Sigmoid colon (tissue), 7 donors: ENCODE results near the gene IRX4. TPM values are rescaled to one million over a fixed set of nuclear protein-coding genes. Genes with fewer than 3 reads are reported as not detected.

Experiments used
- DNase-seq: peaks from one replicate; pipeline ENCODE4 v3.0.0-alpha.2; 2019
- H3K27ac ChIP-seq, 4 donors: fragments of 200-600 bp; sonication (generic); one replicate each; pipeline ENCODE4 v1.5.1; 2016 to 2019; ENCODE audit warnings: mild to moderate bottlenecking in 1 of 4
- H3K27me3 ChIP-seq, 3 donors: fragments of 200-600 bp; sonication (generic); one replicate each; pipeline ENCODE4 v1.5.1; 2019; ENCODE audit warnings: mild to moderate bottlenecking in 1 of 3
- H3K36me3 ChIP-seq, 4 donors: fragments of 200-600 bp; sonication (generic); one replicate each; pipeline ENCODE4 v1.5.1; 2016 to 2019
- H3K4me1 ChIP-seq, 4 donors: fragments of 200-600 bp; sonication (generic); one replicate each; pipeline ENCODE4 v1.5.1; 2017 to 2019
- H3K4me3 ChIP-seq, 4 donors: fragments of 200-600 bp; sonication (generic); one replicate each; pipeline ENCODE4 v1.5.1; 2017 to 2019; ENCODE audit warnings: mild to moderate bottlenecking in 2 of 4, moderate library complexity in 1 of 4
- H3K9me3 ChIP-seq, 4 donors: fragments of 200-600 bp in 3 of 4; sonication (generic) in 3 of 4; one replicate each; pipeline versions ENCODE4 v1.5.1 to v1.6.1; 2013 to 2019
- CTCF ChIP-seq, 4 experiments: fragments of 450-650 bp in 3 of 4; fragments of 200-600 bp in 1 of 4; IDR thresholded peaks; one replicate each; pipeline ENCODE4 v1.5.1; 2016 to 2019; ENCODE audit warnings: antibody characterized with exemption in 4 of 4, mild to moderate bottlenecking in 3 of 4, moderate library complexity in 2 of 4
- EP300 ChIP-seq, 4 donors: sonication (generic); formaldehyde crosslinking; IDR thresholded peaks; one replicate each; pipeline ENCODE4 v1.6.1; 2017; ENCODE audit warnings: antibody characterized with exemption in 4 of 4
- POLR2A ChIP-seq, 2 donors: fragments of 450-650 bp; IDR thresholded peaks; one replicate each; pipeline ENCODE4 v1.6.1; 2016; ENCODE audit warnings: antibody characterized with exemption in 2 of 2, mild to moderate bottlenecking in 2 of 2, moderate library complexity in 2 of 2
- POLR2AphosphoS5 ChIP-seq, 4 donors: sonication (generic); formaldehyde crosslinking; IDR thresholded peaks; one replicate each; pipeline ENCODE4 v1.6.1; 2017; ENCODE audit warnings: antibody characterized with exemption in 4 of 4
- WGBS, 2 donors: extraction: QIAGEN DNeasy Blood & Tissue Kit; methylation state at CpG; one replicate each; pipeline ENCODE4 v1.1.7; 2013; 5-methylcytosine and 5-hydroxymethylcytosine counted together
- intact Hi-C: fragments of 100-400 bp; cut with DNase I; formaldehyde crosslinking; loops from one replicate; pipeline ENCODE4 v1.15.1; 2023
- polyA plus RNA-seq, 3 donors: library from polyadenylated mRNA; stranded (reverse); fragments of 200-250 nt; gene quantifications; one replicate each; pipeline ENCODE4 v1.2.3, GENCODE V29; 2013
- total RNA-seq, 4 donors: library from RNA; depleted of rRNA; stranded (reverse); fragments of >200 nt; gene quantifications; one replicate each; pipeline ENCODE4 v1.1.0, GENCODE V29; 2016
- donor health status: healthy with polysubstance abuse.
- donor health status: Bipolar disorder and iron deficiency.
- donor health status: healthy.

The IRX4 gene
- total and polyA plus RNA-seq, 7 donors = 0.06 TPM; not detected in 6

DNA sequence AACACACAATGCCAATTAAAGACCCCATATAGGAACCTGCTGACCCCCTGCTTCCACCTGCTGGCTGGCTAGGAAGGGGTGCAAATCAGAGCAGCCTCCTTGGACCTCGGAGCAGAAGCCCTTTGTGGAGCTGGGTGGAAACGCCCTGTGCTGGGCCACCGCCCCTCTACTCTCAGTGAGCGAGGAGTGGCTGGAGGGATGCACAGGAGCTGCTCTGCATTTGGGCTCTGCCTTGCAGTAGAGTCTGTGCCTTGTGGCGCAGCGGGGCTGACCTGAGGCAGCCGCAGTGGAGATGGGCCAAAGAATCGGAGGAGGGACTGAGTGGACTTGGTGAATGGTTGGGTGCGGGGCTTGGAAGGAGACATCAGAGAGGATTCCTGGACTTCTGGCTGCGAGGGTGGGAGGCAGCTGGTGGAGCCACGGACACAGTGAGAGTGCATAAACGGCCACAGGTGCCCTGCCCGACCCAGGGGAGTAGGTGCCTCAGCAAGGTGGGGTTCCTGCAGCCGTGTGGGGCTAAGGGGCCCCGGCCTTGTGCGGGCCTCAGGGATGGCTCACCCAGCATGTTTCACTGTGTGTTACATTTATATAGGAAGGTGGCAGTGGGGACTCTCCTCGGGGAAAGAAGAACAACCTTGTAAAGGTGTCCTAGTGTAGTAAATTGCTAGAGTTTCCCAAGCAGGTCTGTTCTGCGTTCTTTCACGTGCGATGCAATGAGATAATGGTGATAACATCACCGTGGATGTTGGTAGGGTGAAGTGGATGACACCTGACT lies 14.1 kb upstream of the IRX4 start:
- WGBS, 2 donors = 60 to 80% methylated on average over 21 of the region's 21 CpGs
- Histone ChIP-seq H3K9me3 (no peaks in the 10 kb centered on the region), H3K4me1 (no peaks in the 10 kb centered on the region), H3K27me3 (peaks cover 0 to 42% (median 0%) of the 10 kb centered on the region in 3 donors), H3K4me3 (no peak overlapping the region), H3K27ac (no peak overlapping the region), H3K36me3 (no peaks in the 10 kb centered on the region)
- intact Hi-C loops = no loop called here
- no peak for DNase-seq
- no peak for TF ChIP-seq POLR2A (IDR thresholded peaks at IDR 0.05)
- no peak for TF ChIP-seq POLR2AphosphoS5 (IDR thresholded peaks at IDR 0.05)
- TF ChIP-seq CTCF (IDR thresholded peaks at IDR 0.05) = no peak
- TF ChIP-seq EP300 (IDR thresholded peaks at IDR 0.05) = no peak

DNA sequence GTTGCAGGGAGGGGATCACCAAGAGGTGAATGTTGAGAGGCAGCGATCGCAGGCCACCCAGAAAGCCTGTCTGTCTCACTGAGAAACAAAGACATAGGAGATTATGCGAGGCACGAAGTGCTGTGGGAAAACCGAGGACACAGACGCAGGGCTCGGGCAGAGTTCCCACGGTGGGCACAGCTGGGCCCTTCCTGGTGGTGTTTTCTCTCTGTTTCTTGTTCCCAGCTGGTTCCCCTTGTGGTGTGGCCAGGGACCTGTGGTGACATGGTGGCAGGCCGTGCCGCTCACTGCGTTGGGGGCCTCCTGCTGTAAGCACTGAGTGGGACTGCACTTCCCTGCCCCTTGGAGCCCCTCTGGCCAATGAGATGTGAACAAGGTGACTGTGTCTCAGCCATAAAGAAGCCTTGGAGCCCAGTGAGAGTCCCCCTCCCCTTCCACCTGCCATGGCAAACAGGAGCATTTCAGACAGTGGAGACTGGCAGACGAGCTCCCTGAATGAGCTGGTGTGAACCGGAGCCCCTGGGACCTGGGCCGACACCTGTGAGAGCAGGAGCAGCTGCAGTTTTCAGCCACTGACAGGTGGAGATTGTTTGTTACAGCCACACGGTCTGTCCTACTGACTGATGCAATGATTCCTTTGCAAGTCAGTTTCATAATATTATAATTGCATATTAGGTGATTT lies 13.2 kb upstream of the IRX4 start:
- no peaks in the 10 kb centered on the region for H3K9me3 ChIP-seq
- no peaks in the 10 kb centered on the region for H3K4me1 ChIP-seq
- H3K4me3 ChIP-seq = no peak overlapping the region
- no peak overlapping the region for H3K27ac ChIP-seq
- no peaks in the 10 kb centered on the region for H3K36me3 ChIP-seq
- no peak for TF ChIP-seq EP300 (IDR thresholded peaks at IDR 0.05)
- no peak for TF ChIP-seq CTCF (IDR thresholded peaks at IDR 0.05)
- WGBS, 2 donors = 79 to 85% methylated on average over 15 of the region's 15 CpGs
- peaks cover 0 to 50% (median 0%) of the 10 kb centered on the region in 3 donors for H3K27me3 ChIP-seq
- intact Hi-C loops = no loop called here
- DNase-seq = no peak

DNA sequence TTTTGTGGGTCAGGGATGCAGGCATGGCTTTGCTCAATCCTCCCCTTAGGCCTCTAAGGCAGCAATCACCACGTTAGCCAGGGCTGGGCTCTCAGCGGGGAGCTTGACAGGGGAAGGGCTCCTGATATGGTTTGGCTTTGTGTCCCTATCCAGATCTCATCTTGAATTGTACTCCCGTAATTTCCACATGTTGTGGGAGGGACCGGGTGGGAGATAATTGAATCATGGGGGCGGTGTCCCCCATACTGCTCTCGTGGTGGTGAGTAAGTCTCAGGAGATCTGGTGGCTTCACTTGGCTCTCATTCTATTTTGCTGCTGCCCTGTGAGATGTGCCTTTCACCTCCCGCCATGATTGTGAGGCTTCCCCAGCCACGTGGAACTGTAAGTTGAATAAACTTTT lies 11.5 kb upstream of the IRX4 start:
- intact Hi-C loops = no loop called here
- no peaks in the 10 kb centered on the region for H3K9me3 ChIP-seq
- H3K36me3 ChIP-seq = no peaks in the 10 kb centered on the region
- WGBS, 2 donors = 59 to 70% methylated on average over 8 of the region's 8 CpGs
- H3K4me3 ChIP-seq = no peak overlapping the region
- no peak overlapping the region for H3K27ac ChIP-seq
- H3K27me3 ChIP-seq = peaks cover 0 to 63% (median 0%) of the 10 kb centered on the region in 3 donors
- no peaks in the 10 kb centered on the region for H3K4me1 ChIP-seq
- no peak for DNase-seq
- TF ChIP-seq POLR2AphosphoS5 (IDR thresholded peaks at IDR 0.05) = no peak
- no peak for TF ChIP-seq POLR2A (IDR thresholded peaks at IDR 0.05)
- no peak for TF ChIP-seq EP300 (IDR thresholded peaks at IDR 0.05)
- TF ChIP-seq CTCF (IDR thresholded peaks at IDR 0.05) = no peak

- intact Hi-C loops = no loop called here
- 78 to 82% methylated on average over 10 of the region's 10 CpGs for WGBS, 2 donors
These were observed 11.0 kb upstream of the IRX4 start for GRCh38 chr5:1893754-1894153.

More at GRCh38 chr5:1893754-1894153, 11.0 kb upstream of the IRX4 start:
- Histone ChIP-seq H3K4me3 (no peak overlapping the region), H3K27ac (no peak overlapping the region), H3K4me1 (no peaks in the 10 kb centered on the region), H3K9me3 (no peaks in the 10 kb centered on the region), H3K36me3 (no peaks in the 10 kb centered on the region), H3K27me3 (peaks cover 0 to 63% (median 0%) of the 10 kb centered on the region in 3 donors)
- DNase-seq = no peak
- no peak for TF ChIP-seq POLR2AphosphoS5 (IDR thresholded peaks at IDR 0.05)
- no peak for TF ChIP-seq EP300 (IDR thresholded peaks at IDR 0.05)
- TF ChIP-seq POLR2A (IDR thresholded peaks at IDR 0.05) = no peak
- no peak for TF ChIP-seq CTCF (IDR thresholded peaks at IDR 0.05)
